HepG2 (cell line): ENCODE results near the gene GAPT. TPM values are rescaled to one million over a fixed set of nuclear protein-coding genes. Genes with fewer than 3 reads are reported as not detected.

Experiments used
- ATF4 ChIP-seq, 2 experiments: fragments of 450-650 bp in 1 of 2; sonication (generic) in 1 of 2; formaldehyde crosslinking; IDR thresholded peaks; 2 replicates each; pipeline versions ENCODE4 v1.5.0 to v1.8.0; 2020 to 2022; ENCODE audit warnings: mild to moderate bottlenecking in 1 of 2, missing genetic modification reagents in 1 of 2
- CEBPB ChIP-seq: IDR thresholded peaks from 2 replicates; pipeline ENCODE4 v1.6.1; 2011; ENCODE audit warnings: low read depth, low read length, improper control_type of control experiment, borderline replicate concordance
- ELF3 ChIP-seq: IDR thresholded peaks from 2 replicates; pipeline ENCODE4 v1.6.1; 2016; ENCODE audit warnings: missing genetic modification reagents, missing compliant biosample characterization
- GTF3A ChIP-seq: sonication (generic); formaldehyde crosslinking; conservative IDR thresholded peaks from 2 replicates; pipeline ENCODE4 v1.4.0; 2020; ENCODE audit warnings: mild to moderate bottlenecking, missing genetic modification reagents
- HHEX ChIP-seq: IDR thresholded peaks from 2 replicates; pipeline ENCODE4 v1.6.1; 2016; ENCODE audit warnings: control low read depth
- HMG20B ChIP-seq: conservative IDR thresholded peaks from 2 replicates; pipeline ENCODE4 v1.6.1; 2016; ENCODE audit warnings: missing genetic modification reagents, missing compliant biosample characterization
- HNF1B ChIP-seq: sonication (generic); formaldehyde crosslinking; IDR thresholded peaks from 2 replicates; pipeline ENCODE4 v1.5.1; 2020; ENCODE audit warnings: mild to moderate bottlenecking, moderate library complexity, missing genetic modification reagents
- KLF15 ChIP-seq: sonication (generic); formaldehyde crosslinking; IDR thresholded peaks from 2 replicates; pipeline ENCODE4 v1.8.1; 2023; ENCODE audit warnings: borderline replicate concordance, mild to moderate bottlenecking, inconsistent platforms, missing genetic modification reagents, mixed read lengths
- MTA3 ChIP-seq: sonication (generic); formaldehyde crosslinking; IDR thresholded peaks from 2 replicates; pipeline ENCODE4 v1.4.0; 2020; ENCODE audit warnings: missing genetic modification reagents
- NCOA2 ChIP-seq: sonication (generic); formaldehyde crosslinking; IDR thresholded peaks from 2 replicates; pipeline ENCODE4 v1.8.0; 2022; ENCODE audit warnings: inconsistent platforms
- NCOA5 ChIP-seq: sonication (generic); formaldehyde crosslinking; IDR thresholded peaks from 2 replicates; pipeline ENCODE4 v1.4.0; 2020; ENCODE audit warnings: missing genetic modification reagents
- ZKSCAN8 ChIP-seq: IDR thresholded peaks from 2 replicates; pipeline ENCODE4 v1.6.1; 2016; ENCODE audit warnings: borderline replicate concordance, missing genetic modification reagents, missing compliant biosample characterization
- ZNF160 ChIP-seq: sonication (generic); formaldehyde crosslinking; IDR thresholded peaks from 2 replicates; pipeline ENCODE4 v1.8.0; 2022; ENCODE audit warnings: mild to moderate bottlenecking, inconsistent platforms, missing genetic modification reagents
- ZNF274 ChIP-seq: sonication (generic); formaldehyde crosslinking; IDR thresholded peaks from 2 replicates; pipeline ENCODE4 v1.5.1; 2020; ENCODE audit warnings: mild to moderate bottlenecking, missing genetic modification reagents
- ZNF333 ChIP-seq: sonication (generic); formaldehyde crosslinking; IDR thresholded peaks from 2 replicates; pipeline ENCODE4 v1.4.0; 2020; ENCODE audit warnings: mild to moderate bottlenecking, missing genetic modification reagents, borderline replicate concordance
- ZNF549 ChIP-seq: sonication (generic); formaldehyde crosslinking; IDR thresholded peaks from 2 replicates; pipeline ENCODE4 v1.5.0; 2020; ENCODE audit warnings: missing genetic modification reagents
- ZNF646 ChIP-seq: sonication (generic); formaldehyde crosslinking; IDR thresholded peaks from 2 replicates; pipeline ENCODE4 v1.9.0; 2021; ENCODE audit warnings: mild to moderate bottlenecking, missing genetic modification reagents
- ZNF839 ChIP-seq: sonication (generic); formaldehyde crosslinking; IDR thresholded peaks from 2 replicates; pipeline ENCODE4 v1.4.0; 2020; ENCODE audit warnings: missing genetic modification reagents, mild to moderate bottlenecking, borderline replicate concordance
- polyA plus RNA-seq, 8 experiments: library from polyadenylated mRNA; depleted of rRNA in 3 of 8; stranded (reverse) in 7 of 8; unstranded in 1 of 8; fragments of >200 nt; fragmentation: Illumina TruSeq in 4 of 8; extraction: Trizol in 4 of 8; gene quantifications; 2 replicates each; pipeline versions ENCODE4 v1.2.1 to v1.2.3, GENCODE V29; 2011 to 2016; ENCODE audit warnings: low read depth in 4 of 8, missing spikeins in 1 of 8, mixed read lengths in 1 of 8; ENCODE audit not compliant: insufficient read depth in 1 of 8
- total RNA-seq, 5 experiments: library from RNA; depleted of rRNA; stranded (reverse); fragments of >200 nt; fragmentation: Illumina TruSeq; extraction: Trizol; gene quantifications; 2 replicates each; pipeline ENCODE4 v1.2.3, GENCODE V29; 2016; ENCODE audit warnings: low read depth in 1 of 5

The GAPT gene
- total and polyA plus RNA-seq, 2 of the 13 experiments (the other 11 are each of a cell fraction or from before 2014, with no cell fraction given), result not detected

GRCh38 chr5:58460002-58460731, 31.1 kb upstream of the GAPT start, which contains the start of gene PLK2 (continued):
- TF ChIP-seq ZNF839 (CRISPR knock-in tag), result no peak
- TF ChIP-seq MTA3, result no peak
- TF ChIP-seq ZKSCAN8, result no peak
- no peak for TF ChIP-seq HMG20B (CRISPR knock-in tag)
- 0 out of 2 replicates have a peak, but pooled peaks have one; percentile 7 for TF ChIP-seq HNF1B
- no peak for TF ChIP-seq HHEX
- TF ChIP-seq ZNF646 (CRISPR knock-in tag), result no peak; the same call in 1 of the 2 replicates
- no peak for TF ChIP-seq ATF4 (CRISPR knock-in tag; IDR thresholded peaks at IDR 0.05)
- TF ChIP-seq ZNF333 (CRISPR knock-in tag), result no peak
- no peak for TF ChIP-seq CEBPB
- peak; percentile 30; the same call in 1 of the 2 replicates for TF ChIP-seq NCOA2 (CRISPR knock-in tag)
- no peak; the same call in 1 of the 2 replicates for TF ChIP-seq ZNF160
- no peak for TF ChIP-seq GTF3A (CRISPR knock-in tag)
- TF ChIP-seq KLF15, result no peak; the same call in 1 of the 2 replicates
- peak; percentile 30; the same call in 1 of the 2 replicates for TF ChIP-seq ELF3
- no peak for TF ChIP-seq NCOA5 (CRISPR knock-in tag)
- TF ChIP-seq ZNF274, result no peak
- TF ChIP-seq ZNF549 (CRISPR knock-in tag), result no peak
